B cell (primary cell): ENCODE data around the gene SUSD2.

Experiments used
- CTCF ChIP-seq: fragments of 200-600 bp; IDR thresholded peaks from one replicate; pipeline ENCODE4 v1.8.0; 2022; ENCODE audit warnings: antibody characterized with exemption, mild to moderate bottlenecking
- EZH2 ChIP-seq: IDR thresholded peaks from 2 replicates; pipeline ENCODE4 v1.6.1; 2012; ENCODE audit warnings: borderline replicate concordance, low read depth, mild to moderate bottlenecking, moderate library complexity, low read length; ENCODE audit not compliant: insufficient read depth, poor library complexity, severe bottlenecking

- no peak for TF ChIP-seq CTCF
- no peak for TF ChIP-seq EZH2
Observed at GRCh38 chr22:24142241-24142640, 39.0 kb upstream of the SUSD2 start.
